K562 (cell line): ENCODE measurements around the gene ZFYVE27. TPM values are rescaled to one million over a fixed set of nuclear protein-coding genes. Genes with fewer than 3 reads are reported as not detected.

ENCODE experiments used
- ARID2 ChIP-seq: fragments of 450-650 bp; IDR thresholded peaks from 2 replicates; pipeline ENCODE4 v1.6.1; 2017; ENCODE audit warnings: antibody characterized with exemption, mild to moderate bottlenecking
- ARNT ChIP-seq, 2 experiments: fragments of 450-650 bp; IDR thresholded peaks; 2 replicates each; pipeline ENCODE4 v1.6.1; 2016; ENCODE audit warnings: mild to moderate bottlenecking in 1 of 2
- ASH1L ChIP-seq: fragments of 450-650 bp; IDR thresholded peaks from 2 replicates; pipeline ENCODE4 v1.6.1; 2018; ENCODE audit warnings: borderline replicate concordance, mild to moderate bottlenecking, low read depth; ENCODE audit not compliant: partially characterized antibody
- CEBPB ChIP-seq: fragments of 450-650 bp; IDR thresholded peaks from 2 replicates; pipeline ENCODE4 v1.6.1; 2016; ENCODE audit warnings: missing genetic modification characterization, missing compliant biosample characterization
- GABPA ChIP-seq: fragments of 200-800 bp; sonication (Bioruptor generic); conservative IDR thresholded peaks from 2 replicates; pipeline ENCODE4 v1.6.1; 2016; ENCODE audit warnings: low read depth, missing genetic modification characterization, missing compliant biosample characterization
- HCFC1 ChIP-seq: IDR thresholded peaks from 2 replicates; pipeline ENCODE4 v1.6.1; 2012; ENCODE audit warnings: low read depth, low read length, improper control_type of control experiment
- MCM2 ChIP-seq: fragments of 450-650 bp; IDR thresholded peaks from 2 replicates; pipeline ENCODE4 v1.6.1; 2017; ENCODE audit warnings: low read depth, mild to moderate bottlenecking
- NFIC ChIP-seq: fragments of 450-650 bp; IDR thresholded peaks from 2 replicates; pipeline ENCODE4 v1.6.1; 2017; ENCODE audit warnings: mild to moderate bottlenecking, inconsistent platforms
- SIN3B ChIP-seq: fragments of 450-650 bp; IDR thresholded peaks from 2 replicates; pipeline ENCODE4 v1.6.1; 2017; ENCODE audit warnings: low read depth, mild to moderate bottlenecking, moderate library complexity
- ZNF217 ChIP-seq: sonication (generic); formaldehyde crosslinking; IDR thresholded peaks from 2 replicates; pipeline ENCODE4 v1.8.0; 2022; ENCODE audit warnings: mild to moderate bottlenecking, missing genetic modification reagents
- ZNF282 ChIP-seq: sonication (generic); formaldehyde crosslinking; IDR thresholded peaks from 2 replicates; pipeline ENCODE4 v1.8.1; 2023; ENCODE audit warnings: missing genetic modification reagents
- ZNF609 ChIP-seq: sonication (generic); formaldehyde crosslinking; IDR thresholded peaks from 2 replicates; pipeline ENCODE4 v1.8.1; 2023; ENCODE audit warnings: missing genetic modification reagents, mild to moderate bottlenecking, borderline replicate concordance
- polyA plus RNA-seq, 8 experiments: library from polyadenylated mRNA; depleted of rRNA in 4 of 8; stranded (reverse) in 5 of 8; unstranded in 3 of 8; fragments of >200 nt; fragmentation: Nextera tagmentation in 2 of 8; fragmentation: Illumina TruSeq in 1 of 8; extraction: Ambion mirVana in 2 of 8; extraction: Trizol in 1 of 8; gene quantifications; 2 replicates each; pipeline versions ENCODE4 v1.2.1 to v1.2.3, GENCODE V29; 2011 to 2014; ENCODE audit warnings: inconsistent platforms in 1 of 8, missing spikeins in 1 of 8
- total RNA-seq, 7 experiments: library from RNA; depleted of rRNA in 6 of 7; stranded (reverse); fragments of >200 nt in 6 of 7; fragmentation: Illumina TruSeq in 2 of 7; extraction: Trizol in 2 of 7; gene quantifications; 2 replicates each; pipeline versions ENCODE4 v1.2.1 to v1.2.3, GENCODE V29; 2011 to 2021; ENCODE audit warnings: low replicate concordance in 1 of 7
- TF ChIP-seq, protein P1 (sequence below): fragments of 450-650 bp; formaldehyde crosslinking; IDR thresholded peaks from 2 replicates; pipeline ENCODE4 v1.4.0; 2022; ENCODE audit warnings: missing genetic modification characterization
- TF ChIP-seq, protein P2 (sequence below), 2 experiments: fragments of 150-350 bp in 1 of 2; IDR thresholded peaks; 2 replicates each; pipeline ENCODE4 v1.6.1; 2012 to 2016; ENCODE audit warnings: low read depth in 2 of 2, low read length in 2 of 2, mild to moderate bottlenecking in 1 of 2, moderate library complexity in 1 of 2
- TF ChIP-seq, protein P3 (sequence below): fragments of 250-450 bp; sonication (Bioruptor Pico); IDR thresholded peaks from 2 replicates; pipeline ENCODE4 v1.4.0; 2020

Gene ZFYVE27
- total and polyA plus RNA-seq, 9 of the 15 experiments (the other 6 are each of a cell fraction or from before 2014, with no cell fraction given), result 0.81 to 21.9 (median 15.3) TPM

GRCh38 chr10:97726636-97727178 lies 10.2 kb upstream of the ZFYVE27 start (continued):
- TF ChIP-seq, protein P1, sequence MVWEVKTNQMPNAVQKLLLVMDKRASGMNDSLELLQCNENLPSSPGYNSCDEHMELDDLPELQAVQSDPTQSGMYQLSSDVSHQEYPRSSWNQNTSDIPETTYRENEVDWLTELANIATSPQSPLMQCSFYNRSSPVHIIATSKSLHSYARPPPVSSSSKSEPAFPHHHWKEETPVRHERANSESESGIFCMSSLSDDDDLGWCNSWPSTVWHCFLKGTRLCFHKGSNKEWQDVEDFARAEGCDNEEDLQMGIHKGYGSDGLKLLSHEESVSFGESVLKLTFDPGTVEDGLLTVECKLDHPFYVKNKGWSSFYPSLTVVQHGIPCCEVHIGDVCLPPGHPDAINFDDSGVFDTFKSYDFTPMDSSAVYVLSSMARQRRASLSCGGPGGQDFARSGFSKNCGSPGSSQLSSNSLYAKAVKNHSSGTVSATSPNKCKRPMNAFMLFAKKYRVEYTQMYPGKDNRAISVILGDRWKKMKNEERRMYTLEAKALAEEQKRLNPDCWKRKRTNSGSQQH (CRISPR knock-in tag), result no peak
- TF ChIP-seq ARNT (IDR thresholded peaks at IDR 0.05) (no peak), HCFC1 (peak; percentile 83), SIN3B (no peak), NFIC (peak; percentile 11; the same call in 1 of the 2 replicates), MCM2 (no peak), ZNF217 (no peak), ZNF609 (CRISPR knock-in tag) (no peak), ZNF282 (CRISPR knock-in tag) (no peak), ARID2 (no peak), CEBPB (tag) (peak; percentile 74), ASH1L (no peak), GABPA (no peak)
- TF ChIP-seq, protein P2, sequence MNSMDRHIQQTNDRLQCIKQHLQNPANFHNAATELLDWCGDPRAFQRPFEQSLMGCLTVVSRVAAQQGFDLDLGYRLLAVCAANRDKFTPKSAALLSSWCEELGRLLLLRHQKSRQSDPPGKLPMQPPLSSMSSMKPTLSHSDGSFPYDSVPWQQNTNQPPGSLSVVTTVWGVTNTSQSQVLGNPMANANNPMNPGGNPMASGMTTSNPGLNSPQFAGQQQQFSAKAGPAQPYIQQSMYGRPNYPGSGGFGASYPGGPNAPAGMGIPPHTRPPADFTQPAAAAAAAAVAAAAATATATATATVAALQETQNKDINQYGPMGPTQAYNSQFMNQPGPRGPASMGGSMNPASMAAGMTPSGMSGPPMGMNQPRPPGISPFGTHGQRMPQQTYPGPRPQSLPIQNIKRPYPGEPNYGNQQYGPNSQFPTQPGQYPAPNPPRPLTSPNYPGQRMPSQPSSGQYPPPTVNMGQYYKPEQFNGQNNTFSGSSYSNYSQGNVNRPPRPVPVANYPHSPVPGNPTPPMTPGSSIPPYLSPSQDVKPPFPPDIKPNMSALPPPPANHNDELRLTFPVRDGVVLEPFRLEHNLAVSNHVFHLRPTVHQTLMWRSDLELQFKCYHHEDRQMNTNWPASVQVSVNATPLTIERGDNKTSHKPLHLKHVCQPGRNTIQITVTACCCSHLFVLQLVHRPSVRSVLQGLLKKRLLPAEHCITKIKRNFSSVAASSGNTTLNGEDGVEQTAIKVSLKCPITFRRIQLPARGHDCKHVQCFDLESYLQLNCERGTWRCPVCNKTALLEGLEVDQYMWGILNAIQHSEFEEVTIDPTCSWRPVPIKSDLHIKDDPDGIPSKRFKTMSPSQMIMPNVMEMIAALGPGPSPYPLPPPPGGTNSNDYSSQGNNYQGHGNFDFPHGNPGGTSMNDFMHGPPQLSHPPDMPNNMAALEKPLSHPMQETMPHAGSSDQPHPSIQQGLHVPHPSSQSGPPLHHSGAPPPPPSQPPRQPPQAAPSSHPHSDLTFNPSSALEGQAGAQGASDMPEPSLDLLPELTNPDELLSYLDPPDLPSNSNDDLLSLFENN (IDR thresholded peaks at IDR 0.05; ENCODE audit: low read depth in 2 of 2, low read length in 2 of 2), result no peak
- TF ChIP-seq, protein P3, sequence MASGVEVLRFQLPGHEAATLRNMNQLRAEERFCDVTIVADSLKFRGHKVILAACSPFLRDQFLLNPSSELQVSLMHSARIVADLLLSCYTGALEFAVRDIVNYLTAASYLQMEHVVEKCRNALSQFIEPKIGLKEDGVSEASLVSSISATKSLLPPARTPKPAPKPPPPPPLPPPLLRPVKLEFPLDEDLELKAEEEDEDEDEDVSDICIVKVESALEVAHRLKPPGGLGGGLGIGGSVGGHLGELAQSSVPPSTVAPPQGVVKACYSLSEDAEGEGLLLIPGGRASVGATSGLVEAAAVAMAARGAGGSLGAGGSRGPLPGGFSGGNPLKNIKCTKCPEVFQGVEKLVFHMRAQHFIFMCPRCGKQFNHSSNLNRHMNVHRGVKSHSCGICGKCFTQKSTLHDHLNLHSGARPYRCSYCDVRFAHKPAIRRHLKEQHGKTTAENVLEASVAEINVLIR (CRISPR knock-in tag), result no peak
